SU-DHL-6 (cell line): ENCODE results near the gene MAP10.

Experiments used
- H2AFZ ChIP-seq: fragments of 200-600 bp; sonication (generic); 2 replicates; pipeline ENCODE4 v1.6.1; 2014; ENCODE audit warnings: low read depth, mild to moderate bottlenecking, moderate library complexity, mixed read lengths, antibody characterized with exemption, low read length; ENCODE audit not compliant: severe bottlenecking
- H3F3A ChIP-seq: fragments of 200-600 bp; shearing (Covaris generic); 2 replicates; pipeline ENCODE4 v1.6.0; 2016; ENCODE audit warnings: antibody characterized with exemption, mild to moderate bottlenecking; ENCODE audit not compliant: insufficient read depth
- H3K27ac ChIP-seq: fragments of 200-600 bp; sonication (generic); 2 replicates; pipeline ENCODE4 v1.5.1; 2016; ENCODE audit warnings: low read depth, mild to moderate bottlenecking, low read length, moderate library complexity, mixed read lengths
- H3K27me3 ChIP-seq: fragments of 200-600 bp; sonication (generic), shearing (Covaris generic); 2 replicates; pipeline ENCODE4 v1.6.0; 2014; ENCODE audit warnings: mild to moderate bottlenecking, low read length
- H3K36me3 ChIP-seq: fragments of 200-600 bp; sonication (generic); 2 replicates; pipeline ENCODE4 v1.6.1; 2014; ENCODE audit warnings: mild to moderate bottlenecking, low read length, mixed read lengths
- H3K4me2 ChIP-seq: fragments of 300-600, 200-600 bp; shearing (Covaris generic), sonication (generic); 2 replicates; pipeline ENCODE4 v1.6.0; 2014; ENCODE audit warnings: low read length, low read depth, mild to moderate bottlenecking; ENCODE audit not compliant: poor library complexity, severe bottlenecking
- H3K4me3 ChIP-seq: fragments of 200-600 bp; sonication (generic); 2 replicates; pipeline ENCODE4 v1.5.1; 2014; ENCODE audit warnings: antibody characterized with exemption, low read length, mild to moderate bottlenecking, mixed read lengths; ENCODE audit not compliant: insufficient read depth, poor library complexity, severe bottlenecking
- H3K79me2 ChIP-seq: fragments of 200-600 bp; sonication (generic); 2 replicates; pipeline ENCODE4 v1.6.1; 2014; ENCODE audit warnings: mild to moderate bottlenecking, low read length, moderate library complexity; ENCODE audit not compliant: insufficient read depth
- H3K9ac ChIP-seq: fragments of 200-600 bp; sonication (generic); 2 replicates; pipeline ENCODE4 v1.7.0; 2014; ENCODE audit warnings: mild to moderate bottlenecking, low read length
- H3K9me2 ChIP-seq: fragments of 200-600 bp; sonication (generic); replicated peaks from 2 replicates; pipeline ENCODE4 v1.6.1; 2014; ENCODE audit warnings: low read length; ENCODE audit not compliant: insufficient read depth
- H3K9me3 ChIP-seq: fragments of 200-600 bp; sonication (generic); 2 replicates; pipeline ENCODE4 v1.6.1; 2014; ENCODE audit warnings: low read length, mixed read lengths; ENCODE audit not compliant: insufficient read depth
- H4K20me1 ChIP-seq: fragments of 200-600 bp; sonication (generic); 2 replicates; pipeline ENCODE4 v1.6.1; 2014; ENCODE audit warnings: low read depth, mild to moderate bottlenecking, antibody characterized with exemption, low read length, moderate library complexity, mixed read lengths
- CTCF ChIP-seq: fragments of 200-600 bp; sonication (generic); IDR thresholded peaks from one replicate; pipeline ENCODE4 v1.5.1; 2017; ENCODE audit warnings: antibody characterized with exemption, mild to moderate bottlenecking, low read length, moderate library complexity; ENCODE audit not compliant: insufficient read depth, poor library complexity, severe bottlenecking
- EZH2phosphoT487 ChIP-seq: fragments of 200-600 bp; sonication (generic), shearing (Covaris generic); conservative IDR thresholded peaks from 2 replicates; pipeline ENCODE4 v1.6.1; 2018; ENCODE audit warnings: mild to moderate bottlenecking, antibody characterized with exemption, low read length, moderate library complexity, mixed read lengths

The MAP10 gene

GRCh38 chr1:232818040-232818439 lies 12.8 kb downstream of the MAP10 start:
- no peaks in the 10 kb centered on the region for H4K20me1 ChIP-seq
- no peak overlapping the region for H3K4me2 ChIP-seq
- no peaks in the 10 kb centered on the region for H3K36me3 ChIP-seq
- H3F3A ChIP-seq, result no peaks in the 10 kb centered on the region
- no peaks in the 10 kb centered on the region for H3K27me3 ChIP-seq
- no peak overlapping the region for H3K9ac ChIP-seq
- H3K4me3 ChIP-seq, result no peak overlapping the region
- H3K9me3 ChIP-seq, result no peaks in the 10 kb centered on the region
- H2AFZ ChIP-seq, result no peak overlapping the region
- no peaks in the 10 kb centered on the region for H3K79me2 ChIP-seq
- no peak overlapping the region for H3K27ac ChIP-seq
- H3K9me2 ChIP-seq, result no peaks in the 10 kb centered on the region
- no peak for TF ChIP-seq CTCF
- no peak for TF ChIP-seq EZH2phosphoT487

- Histone ChIP-seq H3K4me3 (no peak overlapping the region), H3K9ac (no peak overlapping the region), H3F3A (no peaks in the 10 kb centered on the region), H3K9me3 (no peaks in the 10 kb centered on the region), H3K27me3 (no peaks in the 10 kb centered on the region), H2AFZ (no peak overlapping the region), H3K79me2 (no peaks in the 10 kb centered on the region), H3K9me2 (no peaks in the 10 kb centered on the region), H4K20me1 (no peaks in the 10 kb centered on the region), H3K4me2 (no peak overlapping the region), H3K36me3 (no peaks in the 10 kb centered on the region), H3K27ac (no peak overlapping the region)
- TF ChIP-seq CTCF (no peak), EZH2phosphoT487 (no peak)
Measured at GRCh38 chr1:232820431-232820830, 15.2 kb downstream of the MAP10 start.

- H3K9me2 ChIP-seq, result no peaks in the 10 kb centered on the region
- TF ChIP-seq CTCF (no peak), EZH2phosphoT487 (no peak)
- no peak overlapping the region for H2AFZ ChIP-seq
- no peaks in the 10 kb centered on the region for H3K36me3 ChIP-seq
- H3K4me3 ChIP-seq, result no peak overlapping the region
- no peaks in the 10 kb centered on the region for H3K79me2 ChIP-seq
- no peaks in the 10 kb centered on the region for H3F3A ChIP-seq
- H3K9ac ChIP-seq, result no peak overlapping the region
- no peaks in the 10 kb centered on the region for H3K9me3 ChIP-seq
- H4K20me1 ChIP-seq, result no peaks in the 10 kb centered on the region
- no peak overlapping the region for H3K4me2 ChIP-seq
- H3K27ac ChIP-seq, result no peak overlapping the region
- no peaks in the 10 kb centered on the region for H3K27me3 ChIP-seq
Measured at GRCh38 chr1:232822530-232822929, 17.3 kb downstream of the MAP10 start.
